G401.6 (cell line): ENCODE measurements around the gene COL18A1.
"Not testable (repeated sequence)": the region's sequence is repeated elsewhere in the genome, so short reads cannot be mapped to it uniquely, and the experiment has no call there.

Experiments
- FAIRE-seq: peaks from 2 replicates; lab custom pipeline; 2012; peaks lifted over from hg19 to GRCh38; lab: Jason Lieb, UNC

COL18A1 gene

GRCh38 chr21:45548711-45549491 lies 143.9 kb downstream of the COL18A1 start:
- FAIRE-seq: no peak

- no peak for FAIRE-seq
These were observed 144.9 kb downstream of the COL18A1 start for GRCh38 chr21:45549626-45550463.

GRCh38 chr21:45550522-45551210 lies 145.7 kb downstream of the COL18A1 start:
- FAIRE-seq: no peak

- peak; percentile 33 for FAIRE-seq
These were observed 146.4 kb downstream of the COL18A1 start for GRCh38 chr21:45551316-45551715.

DNA sequence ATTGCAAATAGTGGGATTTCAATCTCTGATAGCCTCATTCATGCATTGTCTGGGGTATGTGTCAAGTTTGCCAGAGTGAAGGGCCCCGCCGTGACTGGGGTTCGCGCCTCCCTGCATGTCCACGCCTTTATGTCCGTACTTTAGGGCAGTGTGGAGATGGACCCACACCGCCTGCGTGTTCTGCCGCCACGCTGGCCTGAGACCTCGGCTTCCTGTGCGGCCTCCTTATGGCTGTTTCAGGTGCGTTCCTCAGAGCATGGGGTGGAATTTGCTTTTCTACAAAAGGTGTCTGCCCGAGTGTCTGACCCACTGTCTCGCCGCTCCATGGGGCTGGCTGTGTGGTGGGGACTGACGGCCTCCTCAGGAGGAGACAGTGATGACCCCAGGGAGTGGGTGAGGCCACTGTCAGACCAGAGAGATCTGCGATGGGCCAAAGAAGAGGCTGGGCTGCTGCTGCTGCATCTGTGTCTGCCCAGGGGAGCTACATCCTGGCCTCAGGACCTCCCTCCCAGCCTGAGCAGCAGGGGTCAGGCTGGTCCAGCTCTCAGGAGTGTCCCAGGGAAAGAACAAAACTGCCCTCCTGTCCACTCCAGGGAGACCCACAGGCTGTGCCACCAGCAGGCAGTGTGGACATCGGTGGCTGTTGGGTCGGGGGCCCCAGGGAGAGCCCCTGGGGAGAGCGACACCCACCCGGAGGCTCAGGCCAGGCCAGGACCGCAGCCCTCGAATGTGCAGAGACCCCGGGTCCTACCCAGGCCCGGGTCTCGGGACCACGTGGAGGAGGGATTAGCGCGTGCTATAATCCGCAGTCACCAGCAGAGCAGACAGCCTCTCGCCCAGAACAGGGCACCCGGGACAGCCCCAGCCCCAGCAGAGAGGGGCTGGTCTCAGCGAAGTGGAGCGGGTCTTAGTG lies 147.1 kb downstream of the COL18A1 start:
- FAIRE-seq: no peak

GRCh38 chr21:45552696-45553391 lies 147.9 kb downstream of the COL18A1 start:
- FAIRE-seq: no peak

DNA sequence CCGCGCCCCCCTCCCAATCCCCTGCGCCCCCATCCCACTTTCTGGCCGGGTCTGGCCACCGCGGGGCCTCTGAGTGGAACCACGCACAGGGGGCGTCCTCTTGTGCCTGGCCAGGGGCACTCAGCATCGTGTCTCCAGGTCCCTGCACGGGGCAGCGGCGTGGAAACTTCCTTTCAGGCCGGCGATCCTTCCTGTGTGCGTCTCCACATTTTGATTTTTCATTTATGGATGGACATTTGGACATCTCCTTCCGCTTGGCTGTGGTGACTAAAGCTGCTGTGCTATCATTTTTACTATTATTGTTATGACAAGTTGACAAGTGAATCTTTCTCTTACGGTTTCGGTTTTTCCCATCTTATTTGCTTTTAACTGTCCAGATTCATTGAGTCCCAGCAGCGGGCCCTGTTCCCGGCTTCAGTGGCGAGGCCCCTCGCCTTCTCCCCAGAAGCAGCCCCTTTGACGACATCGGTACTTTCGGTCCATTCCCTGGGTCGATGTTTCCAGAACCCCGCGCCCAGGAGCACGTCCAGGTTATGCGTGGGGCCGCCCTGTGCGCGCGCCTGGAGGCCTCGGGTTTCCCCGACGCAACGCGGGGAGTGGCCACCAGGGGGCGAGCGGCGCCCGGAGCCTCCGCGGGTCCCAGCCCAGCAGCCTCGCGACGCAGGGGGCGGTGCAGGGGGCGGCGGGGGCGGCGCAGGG lies 149.7 kb downstream of the COL18A1 start:
- FAIRE-seq: no peak

DNA sequence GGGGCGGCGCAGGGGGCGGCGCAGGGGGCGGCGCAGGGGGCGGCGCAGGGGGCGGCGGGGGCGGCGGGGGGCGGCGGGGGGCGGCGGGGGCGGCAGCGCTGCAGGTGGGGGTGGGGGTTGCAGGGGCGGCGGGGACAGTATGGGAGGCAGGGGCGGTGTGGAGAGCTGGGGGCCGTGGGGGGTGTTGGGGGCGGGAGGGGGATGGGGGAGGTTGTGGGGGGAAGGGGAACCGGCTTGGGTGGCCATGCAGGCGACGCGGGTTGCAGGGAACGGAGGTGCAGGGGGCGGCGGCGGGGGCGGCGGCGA lies 150.2 kb downstream of the COL18A1 start:
- no peak for FAIRE-seq

GRCh38 chr21:45555557-45556301 lies 150.8 kb downstream of the COL18A1 start:
- no peak for FAIRE-seq

DNA sequence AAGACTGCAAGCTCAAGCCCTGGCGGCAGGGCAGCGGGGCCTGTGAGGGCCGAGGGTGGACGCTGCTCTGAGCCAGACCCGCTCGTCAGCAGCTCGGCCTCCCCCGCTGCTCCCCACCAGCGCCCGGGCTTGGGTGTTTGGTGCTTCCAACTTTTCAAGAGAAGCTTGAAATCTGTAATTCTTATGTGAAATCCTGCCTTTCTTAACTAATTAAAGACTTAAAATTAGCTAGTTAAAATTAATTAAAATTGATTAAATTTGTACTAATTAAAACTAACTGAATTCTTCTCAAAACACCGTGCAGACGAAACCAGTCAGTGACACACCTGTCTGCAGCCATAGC lies 151.3 kb downstream of the COL18A1 start:
- FAIRE-seq: no peak

GRCh38 chr21:45556645-45557615 lies 152.0 kb downstream of the COL18A1 start:
- FAIRE-seq: no peak

DNA sequence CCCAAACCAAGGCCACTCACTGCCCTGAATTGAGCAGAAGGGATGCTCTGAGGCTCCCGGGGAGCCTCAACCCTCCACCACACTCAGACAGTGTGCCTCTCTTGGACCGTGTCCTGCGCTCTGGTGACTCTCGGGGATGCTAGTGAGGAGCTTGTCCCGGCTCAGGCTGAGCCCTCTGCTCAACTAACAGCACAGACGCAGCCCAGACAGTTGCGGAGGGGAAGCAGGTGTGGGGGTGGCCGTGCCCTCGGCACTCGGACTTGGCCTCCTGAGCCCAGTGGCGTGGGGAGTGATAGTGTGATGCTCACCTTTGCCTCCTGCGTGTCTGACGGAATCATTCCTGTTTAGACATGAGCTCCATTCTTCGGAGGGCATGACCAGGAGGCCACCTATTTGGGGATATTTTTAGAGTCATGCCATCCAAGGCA lies 152.7 kb downstream of the COL18A1 start:
- no peak for FAIRE-seq

- no peak for FAIRE-seq
These were observed 153.2 kb downstream of the COL18A1 start for GRCh38 chr21:45558044-45558721.

GRCh38 chr21:45559216-45560105 lies 154.5 kb downstream of the COL18A1 start:
- FAIRE-seq: no peak

GRCh38 chr21:45560106-45561021 lies 155.4 kb downstream of the COL18A1 start:
- no peak for FAIRE-seq

DNA sequence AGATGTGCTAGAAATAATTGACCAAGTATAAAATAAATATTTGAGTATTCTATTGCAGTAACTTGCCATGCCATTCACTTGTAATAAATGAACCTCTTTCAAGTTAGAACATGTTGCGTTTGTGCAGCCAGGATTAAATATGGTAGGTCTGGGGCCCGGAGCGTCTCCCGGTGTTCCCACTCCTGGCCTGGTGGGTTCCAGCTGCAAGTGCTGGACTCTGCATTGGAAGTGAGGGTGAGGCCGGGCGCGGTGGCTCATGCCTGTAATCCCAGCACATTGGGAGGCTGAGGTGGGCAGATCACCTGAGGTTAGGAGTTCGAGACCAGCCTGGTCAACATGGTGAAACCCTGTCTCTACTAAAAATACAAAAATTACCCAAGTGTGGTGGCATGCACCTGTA lies 156.3 kb downstream of the COL18A1 start:
- FAIRE-seq: not testable (repeated sequence)
